ENCODE results near the gene DTNB.

Gene DTNB

DNA sequence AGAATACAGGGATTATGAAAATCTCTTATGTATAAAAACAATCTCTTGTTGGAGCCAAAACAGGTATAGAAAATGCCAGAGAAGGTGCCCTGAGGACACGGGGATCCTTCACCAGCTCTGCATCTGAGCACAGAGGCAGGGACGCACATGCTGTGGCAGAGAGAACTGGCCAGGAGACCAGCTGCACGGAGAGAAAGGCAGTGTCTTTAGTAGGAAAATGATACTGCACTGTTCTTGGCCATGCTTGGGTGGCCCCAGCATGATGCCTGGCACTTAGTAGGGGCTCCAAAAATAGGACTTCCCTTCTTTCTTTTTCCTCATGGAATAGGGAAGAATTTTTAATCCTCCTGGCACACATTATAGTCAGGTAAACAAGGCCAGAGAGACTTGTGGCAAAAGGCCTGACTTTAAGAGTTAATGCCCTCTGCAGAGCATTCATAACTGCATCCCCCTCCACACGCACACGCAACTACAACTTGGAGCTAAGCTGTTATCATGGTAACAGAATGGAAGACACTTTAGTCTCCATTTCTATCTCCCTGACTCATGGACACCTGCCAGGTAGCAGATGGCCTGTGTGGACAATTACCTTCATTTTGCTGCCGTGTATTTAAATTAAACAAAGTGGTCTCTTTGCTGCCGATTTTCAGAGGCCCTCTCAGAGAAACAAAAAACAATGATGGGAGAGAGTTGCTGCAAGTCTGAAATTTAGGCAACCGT, 271.9 kb downstream of the DTNB start:
- no peaks in the 10 kb centered on the region for H3K36me3 ChIP-seq (ENCODE audit: low read length)
- peak overlapping the region; percentile 52 for H2AFZ ChIP-seq (ENCODE audit: low read depth, low read length, severe bottlenecking)
- H3K4me2 ChIP-seq (ENCODE audit: low read depth, low read length, poor library complexity, severe bottlenecking) = peak overlapping the region; percentile 68
- H3K27me3 ChIP-seq (ENCODE audit: low read length) = no peaks in the 10 kb centered on the region
- H3K79me2 ChIP-seq (ENCODE audit: insufficient read depth, low read length) = no peaks in the 10 kb centered on the region
- no peak for TF ChIP-seq CTCF (IDR thresholded peaks at IDR 0.05; ENCODE audit: insufficient read depth, low read length, poor library complexity, severe bottlenecking)
- TF ChIP-seq EZH2phosphoT487 (conservative IDR thresholded peaks at IDR 0.05; ENCODE audit: low read length) = no peak
- H3K27ac ChIP-seq (ENCODE audit: low read depth, low read length) = peak overlapping the region; percentile 100
- no peaks in the 10 kb centered on the region for H3K9me3 ChIP-seq (ENCODE audit: insufficient read depth, low read length)
- no peaks in the 10 kb centered on the region for H4K20me1 ChIP-seq (ENCODE audit: low read depth, low read length)
- peak overlapping the region; percentile 61 for H3K9ac ChIP-seq (ENCODE audit: low read length)
- H3F3A ChIP-seq (ENCODE audit: insufficient read depth) = peaks cover 47% of the 10 kb centered on the region
- H3K9me2 ChIP-seq (replicated peaks; ENCODE audit: insufficient read depth, low read length) = no peaks in the 10 kb centered on the region
- peak overlapping the region; percentile 2 for H3K4me3 ChIP-seq (ENCODE audit: insufficient read depth, low read length, poor library complexity, severe bottlenecking)

DNA sequence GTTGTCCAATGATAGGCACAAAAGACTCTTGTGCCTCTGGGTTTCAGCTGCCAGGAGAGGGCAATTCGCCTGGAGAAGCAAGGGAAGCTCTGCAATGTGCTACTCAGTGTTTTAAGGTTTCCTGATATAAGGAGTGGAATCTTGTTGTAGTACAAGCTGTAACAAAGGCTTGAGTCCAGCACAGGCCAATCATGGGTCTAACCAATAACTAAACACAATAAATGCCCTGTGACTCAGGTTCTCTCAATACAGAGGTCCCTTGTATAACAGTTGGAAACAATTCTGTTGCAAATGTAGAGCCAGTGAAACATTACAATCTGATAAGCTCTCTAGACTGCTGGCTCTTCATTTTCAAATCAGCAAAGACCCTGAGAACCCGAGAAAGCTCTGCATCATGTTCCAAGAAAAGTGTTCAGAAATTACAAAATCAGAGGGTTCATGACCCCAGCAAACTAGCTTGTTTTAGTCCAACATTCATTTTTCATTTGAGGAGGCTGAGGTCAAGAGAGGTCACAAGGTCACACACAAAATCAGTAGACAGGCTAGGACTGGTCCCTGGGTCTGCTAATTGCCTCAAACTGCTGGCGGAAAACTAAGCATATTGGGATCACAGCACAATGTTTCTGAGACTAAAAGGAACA, 272.7 kb downstream of the DTNB start:
- no peak for TF ChIP-seq CTCF (IDR thresholded peaks at IDR 0.05; ENCODE audit: insufficient read depth, low read length, poor library complexity, severe bottlenecking)
- no peak for TF ChIP-seq EZH2phosphoT487 (conservative IDR thresholded peaks at IDR 0.05; ENCODE audit: low read length)
- H3K27ac ChIP-seq (ENCODE audit: low read depth, low read length) = peak overlapping the region; percentile 100
- no peaks in the 10 kb centered on the region for H3K36me3 ChIP-seq (ENCODE audit: low read length)
- H3F3A ChIP-seq (ENCODE audit: insufficient read depth) = peaks cover 44% of the 10 kb centered on the region
- no peaks in the 10 kb centered on the region for H3K27me3 ChIP-seq (ENCODE audit: low read length)
- no peaks in the 10 kb centered on the region for H3K9me2 ChIP-seq (replicated peaks; ENCODE audit: insufficient read depth, low read length)
- no peaks in the 10 kb centered on the region for H4K20me1 ChIP-seq (ENCODE audit: low read depth, low read length)
- H3K4me3 ChIP-seq (ENCODE audit: insufficient read depth, low read length, poor library complexity, severe bottlenecking) = no peak overlapping the region
- H3K9ac ChIP-seq (ENCODE audit: low read length) = peak overlapping the region; percentile 61
- no peaks in the 10 kb centered on the region for H3K9me3 ChIP-seq (ENCODE audit: insufficient read depth, low read length)
- H3K79me2 ChIP-seq (ENCODE audit: insufficient read depth, low read length) = no peaks in the 10 kb centered on the region
- peak overlapping the region; percentile 68 for H3K4me2 ChIP-seq (ENCODE audit: low read depth, low read length, poor library complexity, severe bottlenecking)
- H2AFZ ChIP-seq (ENCODE audit: low read depth, low read length, severe bottlenecking) = peak overlapping the region; percentile 0

DNA sequence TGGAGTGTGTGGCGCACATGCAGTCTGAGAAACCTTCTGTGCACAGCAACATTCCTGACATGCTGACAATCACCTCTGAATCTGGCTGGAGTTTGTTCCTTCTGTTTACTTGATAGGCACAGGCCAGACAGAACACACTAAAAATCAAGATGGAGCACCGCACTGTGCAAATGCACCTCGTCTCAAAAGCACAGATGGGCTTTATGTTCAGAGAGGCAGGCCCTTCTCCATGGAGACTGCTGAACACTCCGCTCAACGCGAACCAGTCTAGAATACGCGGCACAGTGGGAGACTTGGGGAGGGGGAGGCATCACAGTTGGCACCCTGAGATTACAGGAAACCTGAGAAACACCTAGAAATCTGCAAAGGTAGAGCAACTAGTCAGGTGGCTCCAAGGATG, 273.2 kb downstream of the DTNB start:
- H3K9me2 ChIP-seq (replicated peaks; ENCODE audit: insufficient read depth, low read length) = no peaks in the 10 kb centered on the region
- H3K27ac ChIP-seq (ENCODE audit: low read depth, low read length) = peak overlapping the region; percentile 100
- TF ChIP-seq CTCF (IDR thresholded peaks at IDR 0.05; ENCODE audit: insufficient read depth, low read length, poor library complexity, severe bottlenecking) = no peak
- TF ChIP-seq EZH2phosphoT487 (conservative IDR thresholded peaks at IDR 0.05; ENCODE audit: low read length) = no peak
- no peaks in the 10 kb centered on the region for H4K20me1 ChIP-seq (ENCODE audit: low read depth, low read length)
- H3K27me3 ChIP-seq (ENCODE audit: low read length) = no peaks in the 10 kb centered on the region
- peak overlapping the region; percentile 68 for H3K4me2 ChIP-seq (ENCODE audit: low read depth, low read length, poor library complexity, severe bottlenecking)
- no peaks in the 10 kb centered on the region for H3K9me3 ChIP-seq (ENCODE audit: insufficient read depth, low read length)
- H3K9ac ChIP-seq (ENCODE audit: low read length) = peak overlapping the region; percentile 61
- H2AFZ ChIP-seq (ENCODE audit: low read depth, low read length, severe bottlenecking) = peak overlapping the region; percentile 0
- H3F3A ChIP-seq (ENCODE audit: insufficient read depth) = peaks cover 41% of the 10 kb centered on the region
- no peak overlapping the region for H3K4me3 ChIP-seq (ENCODE audit: insufficient read depth, low read length, poor library complexity, severe bottlenecking)
- H3K36me3 ChIP-seq (ENCODE audit: low read length) = no peaks in the 10 kb centered on the region
- no peaks in the 10 kb centered on the region for H3K79me2 ChIP-seq (ENCODE audit: insufficient read depth, low read length)
